Renal cortex interstitium (tissue), 11 donors: ENCODE results near the gene TNK2. TPM values are rescaled to one million over a fixed set of nuclear protein-coding genes. Genes with fewer than 3 reads are reported as not detected.
"Not testable (repeated sequence)": the region's sequence is repeated elsewhere in the genome, so short reads cannot be mapped to it uniquely, and the experiment has no call there.

ENCODE experiments used
- DNase-seq, 11 donors: peaks; one replicate each; pipeline ENCODE4 v3.0.0-alpha.2; 2013; ENCODE audit warnings: low read depth in 9 of 11, low spot score in 4 of 11; ENCODE audit errors: extremely low read depth in 1 of 11
- polyA plus RNA-seq, 3 donors: library from polyadenylated mRNA; unstranded; fragments of 120-200 nt; gene quantifications; one replicate each; pipeline ENCODE4 v1.2.1, GENCODE V29; 2013; ENCODE audit not compliant: insufficient read length in 3 of 3

Gene TNK2
- polyA plus RNA-seq, 3 donors: 24.2 to 36.9 (median 33.8) TPM

GRCh38 chr3:195847055-195847950, 61.0 kb downstream of the TNK2 start:
- DNase-seq: no peak

GRCh38 chr3:195845483-195845882, 62.9 kb downstream of the TNK2 start:
- DNase-seq: no peak

GRCh38 chr3:195844671-195845218, 63.6 kb downstream of the TNK2 start:
- no peak for DNase-seq

- no peak for DNase-seq
These were observed 68.9 kb downstream of the TNK2 start for GRCh38 chr3:195839260-195840010.

- no peak for DNase-seq
These were observed 69.6 kb downstream of the TNK2 start for GRCh38 chr3:195838714-195839113.

- DNase-seq: no peak
These were observed 71.7 kb downstream of the TNK2 start for GRCh38 chr3:195836476-195837135.

- DNase-seq: no peak
These were observed 72.6 kb downstream of the TNK2 start for GRCh38 chr3:195835791-195836190.

GRCh38 chr3:195834675-195835583, 73.4 kb downstream of the TNK2 start:
- no peak for DNase-seq

GRCh38 chr3:195829897-195830254, 78.5 kb downstream of the TNK2 start:
- DNase-seq: no peak

GRCh38 chr3:195828762-195829161, 79.6 kb downstream of the TNK2 start:
- DNase-seq: no peak

GRCh38 chr3:195825857-195826804, 82.2 kb downstream of the TNK2 start:
- DNase-seq: no peak

GRCh38 chr3:195825191-195825588, 83.2 kb downstream of the TNK2 start:
- no peak for DNase-seq

GRCh38 chr3:195824425-195825190, 83.7 kb downstream of the TNK2 start:
- DNase-seq: not testable (repeated sequence)

GRCh38 chr3:195823999-195824398, 84.4 kb downstream of the TNK2 start:
- DNase-seq: no peak

GRCh38 chr3:195823280-195823679, 85.1 kb downstream of the TNK2 start:
- DNase-seq: no peak

GRCh38 chr3:195822131-195822696, 86.1 kb downstream of the TNK2 start:
- DNase-seq: no peak
